Renal cortical epithelial cell (primary cell): ENCODE measurements around the gene MEF2A. TPM values are rescaled to one million over a fixed set of nuclear protein-coding genes. Genes with fewer than 3 reads are reported as not detected.
A peak's percentile ranks its signal among the peaks of the same experiment; 100 is the strongest.

Experiments used
- DNase-seq: peaks from one replicate; pipeline ENCODE4 v3.0.0-alpha.2; 2011; ENCODE audit warnings: low read depth
- total RNA-seq: library from RNA; depleted of rRNA; stranded (reverse); fragments of >200 nt; gene quantifications from 2 replicates; pipeline ENCODE4 v1.2.3, GENCODE V29; 2014

The MEF2A gene
- total RNA-seq, 1 donor from 2014 or later: 50.4 TPM

DNA sequence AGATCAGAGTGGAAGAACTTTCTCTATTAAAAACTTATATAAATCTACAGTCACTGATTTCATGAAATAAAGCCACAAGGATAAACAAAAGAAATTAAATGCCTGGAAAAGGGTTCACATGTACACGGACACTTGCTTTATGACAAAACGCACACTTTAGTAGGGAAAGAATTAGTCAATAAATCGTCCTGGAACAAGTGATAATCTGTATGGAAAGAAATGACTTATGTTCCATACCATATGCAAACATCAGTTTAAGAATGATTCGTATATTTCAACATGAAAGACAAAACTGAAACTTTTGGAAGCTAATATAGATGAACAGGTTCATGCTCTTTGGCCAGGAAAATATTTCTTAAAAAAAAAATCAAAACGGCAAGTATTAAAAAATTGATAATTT lies 40.2 kb downstream of the MEF2A start:
- no peak for DNase-seq

DNA sequence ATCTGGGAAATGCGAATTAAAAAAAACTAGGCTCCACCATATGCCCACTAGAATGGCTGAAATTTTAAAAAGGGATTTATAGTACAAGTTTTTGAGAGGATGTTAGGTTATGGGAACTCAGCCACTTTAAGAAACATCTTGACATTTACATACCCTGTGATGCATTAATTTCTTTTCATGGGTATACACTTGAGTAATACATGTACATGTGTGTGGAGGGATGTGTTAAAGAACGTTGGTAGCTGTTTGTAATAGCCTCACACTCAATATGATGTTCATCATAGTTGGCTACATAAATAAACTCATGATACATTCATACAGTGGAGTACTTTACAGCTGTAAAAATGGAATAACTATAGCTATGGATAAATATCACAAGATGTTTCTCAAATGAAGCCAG lies 40.9 kb downstream of the MEF2A start:
- DNase-seq: no peak

DNA sequence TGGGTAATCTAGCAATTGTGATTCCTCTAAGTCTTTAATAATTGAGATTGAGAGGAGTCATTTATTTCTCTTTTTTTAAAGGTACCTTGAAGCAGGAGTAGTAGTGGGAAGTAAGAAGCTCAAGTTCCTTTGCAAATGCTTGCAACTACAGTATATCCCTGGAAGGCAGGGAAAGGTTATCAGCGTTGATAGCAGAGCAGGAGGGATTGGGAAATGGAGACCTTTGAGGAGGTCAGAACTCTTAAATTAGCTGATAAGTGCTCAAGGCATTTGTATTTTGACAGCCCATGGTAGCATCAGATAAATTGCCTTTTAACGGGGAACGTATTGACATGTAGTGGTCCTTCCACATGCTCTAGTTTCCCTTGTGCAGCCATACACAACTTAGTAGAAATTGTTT lies 47.7 kb downstream of the MEF2A start:
- DNase-seq: no peak

DNA sequence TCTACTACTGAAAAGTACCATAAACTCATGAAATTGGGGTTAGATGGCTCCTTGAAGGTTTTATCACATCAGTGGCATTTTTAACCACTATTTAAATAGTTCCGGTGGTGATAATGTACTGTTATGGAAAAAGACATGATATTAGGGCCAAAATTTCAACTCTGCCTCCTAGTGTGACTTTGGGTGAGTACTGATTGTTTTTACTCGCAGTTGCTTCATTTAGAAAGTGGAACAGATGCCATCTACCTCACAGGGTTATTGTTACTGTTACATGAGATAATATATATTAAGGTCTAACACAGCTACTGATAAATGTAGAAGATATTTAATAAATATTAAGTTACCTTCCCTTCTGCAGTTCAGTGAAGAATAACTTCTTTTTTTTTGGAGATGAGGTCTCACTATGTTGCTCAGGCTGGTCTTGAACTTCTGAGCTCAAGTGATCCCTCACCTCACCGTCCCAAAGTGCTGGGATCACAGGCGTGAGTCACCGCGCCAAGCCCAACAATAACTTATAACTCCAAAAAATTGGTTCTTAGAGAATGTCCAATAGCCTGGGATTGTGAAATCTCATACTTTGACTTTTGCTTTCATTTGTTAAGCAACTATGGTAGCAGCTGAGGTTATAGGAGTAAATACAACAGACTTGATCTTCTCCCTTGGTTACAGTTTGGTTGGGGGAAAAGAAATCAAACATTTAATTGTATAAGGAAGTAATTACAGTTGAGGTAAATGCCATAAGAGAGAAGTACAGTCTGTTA lies 48.3 kb downstream of the MEF2A start:
- peak; percentile 77 for DNase-seq

DNA sequence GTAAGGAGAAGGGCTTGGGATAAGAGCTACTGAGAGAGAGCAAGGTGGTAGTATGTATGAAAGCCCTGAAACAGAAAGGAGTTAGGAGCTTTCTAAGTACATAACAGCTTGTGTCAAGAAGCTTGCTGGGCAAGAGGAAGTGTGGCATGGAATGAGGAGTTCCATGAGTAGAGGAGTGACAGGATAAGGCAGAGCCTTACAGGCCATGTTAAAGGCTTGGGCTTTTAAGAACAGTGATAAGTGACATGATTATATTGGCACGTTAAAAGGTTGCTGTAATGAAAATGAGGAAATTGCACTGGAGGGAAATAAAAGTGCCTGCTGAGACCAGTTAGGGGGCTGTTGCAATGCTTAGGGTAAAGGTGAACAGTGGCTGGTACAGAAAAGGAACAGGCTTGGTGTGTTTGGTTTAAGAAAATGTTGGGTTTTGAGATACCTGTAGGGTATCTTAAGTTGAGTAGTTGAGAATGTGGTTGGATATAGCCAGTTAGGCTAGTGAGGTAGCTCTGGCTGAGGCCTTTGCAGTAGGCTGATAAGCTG lies 49.0 kb downstream of the MEF2A start:
- DNase-seq: peak; percentile 49

DNA sequence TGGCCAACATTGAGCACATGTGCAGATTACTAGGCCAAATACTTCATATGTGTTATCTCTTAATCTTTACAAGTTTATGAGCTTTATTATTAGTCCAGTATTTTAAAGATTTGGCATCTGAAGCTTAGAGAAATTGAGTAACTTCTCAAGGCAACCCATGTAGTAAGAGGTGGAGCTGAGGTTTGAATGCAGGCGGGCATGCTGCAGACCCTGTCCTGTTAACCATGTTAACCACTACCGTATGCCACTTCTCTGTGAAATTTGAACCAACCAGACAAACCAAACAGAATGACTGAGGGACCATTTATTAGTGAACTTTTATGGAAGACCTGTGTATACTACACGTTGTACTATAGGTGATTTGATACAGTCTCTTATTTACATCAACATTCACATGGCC lies 49.7 kb downstream of the MEF2A start:
- no peak for DNase-seq

DNA sequence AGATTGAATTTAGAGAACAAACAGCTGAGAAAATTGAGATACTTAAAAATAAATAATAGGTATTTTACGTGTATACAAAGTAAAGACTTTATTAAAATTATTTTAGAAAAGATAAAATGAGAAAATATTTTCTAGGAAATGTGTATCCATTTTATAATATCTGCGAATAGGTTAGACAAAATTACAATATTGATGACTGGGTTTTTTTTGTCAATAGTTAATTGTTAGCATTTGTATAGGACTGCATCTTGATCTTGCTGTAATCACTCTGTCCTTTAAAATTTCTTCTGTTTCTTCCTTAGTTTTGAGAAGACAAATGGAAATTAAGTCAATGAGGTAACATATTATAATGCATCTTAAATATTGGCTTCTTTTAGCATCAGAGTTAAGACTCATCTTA lies 50.3 kb downstream of the MEF2A start:
- no peak for DNase-seq

DNA sequence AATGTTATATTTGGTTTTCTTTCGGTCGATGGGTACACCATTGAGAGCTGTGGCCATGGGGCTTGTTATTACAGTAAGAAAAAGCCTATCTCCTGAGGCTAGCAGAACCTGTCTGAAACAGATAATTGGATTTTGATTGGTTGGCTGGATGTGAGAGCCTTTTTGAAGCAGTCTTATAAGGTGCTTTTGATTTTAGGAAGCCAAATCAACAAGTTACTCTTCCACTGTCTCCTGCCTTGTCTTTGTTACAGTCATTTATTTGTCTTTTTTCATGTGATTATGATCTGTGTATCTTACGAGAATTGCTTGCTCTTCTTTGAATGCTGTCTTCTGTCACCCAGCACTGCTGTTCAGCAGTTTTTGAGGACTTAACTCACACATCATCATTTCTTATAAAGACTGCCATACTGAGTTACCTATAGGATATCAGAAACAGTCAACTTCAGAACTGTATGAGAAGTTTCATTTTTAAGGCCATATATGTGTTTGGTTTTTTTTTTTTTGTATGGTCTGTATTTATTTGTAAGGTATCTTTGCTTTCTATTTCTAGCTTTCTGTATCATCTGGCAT lies 51.1 kb downstream of the MEF2A start:
- DNase-seq: no peak

DNA sequence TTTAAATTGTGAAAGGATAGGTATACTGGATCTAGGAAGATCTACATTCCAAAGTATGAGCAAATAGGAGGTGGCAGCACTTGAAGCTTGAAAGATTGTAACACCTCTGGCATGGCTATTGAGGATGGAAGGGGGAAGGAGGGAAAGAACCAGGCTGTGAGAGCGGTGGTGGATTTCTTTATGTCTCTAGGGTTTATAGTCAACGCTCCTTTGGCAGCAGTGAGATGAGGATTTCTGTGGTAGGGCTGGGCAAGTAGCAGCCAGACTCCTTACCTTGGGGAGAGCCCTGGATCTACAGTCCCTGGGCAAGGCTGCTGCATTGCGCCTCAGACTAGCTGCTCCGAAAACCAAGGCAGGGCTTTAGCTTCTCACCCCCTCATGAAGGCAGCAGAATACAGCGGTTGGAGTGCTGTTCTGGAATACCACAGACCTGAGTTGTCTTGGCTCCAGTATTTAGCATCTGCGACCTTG lies 53.2 kb downstream of the MEF2A start:
- peak; percentile 63 for DNase-seq

DNA sequence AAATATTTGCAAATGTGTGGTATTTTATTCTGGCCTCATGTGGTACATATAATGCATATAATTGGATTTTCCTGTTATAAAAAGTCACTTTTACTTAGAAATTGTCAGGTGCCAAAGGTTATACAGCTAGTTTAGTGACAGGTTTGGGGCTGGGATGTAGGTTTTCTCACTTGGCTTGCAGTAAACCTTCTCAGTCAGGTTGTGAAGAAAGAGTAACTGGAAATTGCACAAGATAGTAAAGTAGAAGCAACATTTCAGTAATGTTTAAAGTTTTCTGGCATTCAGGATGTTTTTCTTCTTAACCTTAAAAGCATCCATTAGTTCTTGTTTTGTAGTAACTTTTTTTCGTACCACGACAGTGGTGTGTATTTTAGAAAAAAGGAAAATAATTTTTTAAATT lies 53.9 kb downstream of the MEF2A start:
- peak; percentile 52 for DNase-seq

DNA sequence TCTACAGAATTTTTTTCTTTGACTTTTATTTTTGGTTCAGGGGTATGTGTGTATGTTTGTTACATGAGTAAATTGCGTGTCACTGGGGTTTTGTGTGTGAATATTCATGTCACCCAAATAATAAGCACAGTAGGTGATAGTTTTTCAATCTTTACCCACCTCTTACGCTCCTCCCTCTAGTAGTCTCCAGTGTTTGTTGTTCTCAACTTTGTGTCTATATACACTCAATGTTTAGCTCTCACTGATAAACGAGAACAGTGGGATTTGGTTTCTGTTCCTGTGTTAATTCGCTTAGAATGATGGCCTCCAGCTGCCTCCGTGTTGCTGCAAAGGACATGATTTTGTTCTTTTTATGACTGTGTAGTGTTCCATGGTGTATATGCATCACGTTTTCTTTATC lies 54.4 kb downstream of the MEF2A start:
- no peak for DNase-seq

DNA sequence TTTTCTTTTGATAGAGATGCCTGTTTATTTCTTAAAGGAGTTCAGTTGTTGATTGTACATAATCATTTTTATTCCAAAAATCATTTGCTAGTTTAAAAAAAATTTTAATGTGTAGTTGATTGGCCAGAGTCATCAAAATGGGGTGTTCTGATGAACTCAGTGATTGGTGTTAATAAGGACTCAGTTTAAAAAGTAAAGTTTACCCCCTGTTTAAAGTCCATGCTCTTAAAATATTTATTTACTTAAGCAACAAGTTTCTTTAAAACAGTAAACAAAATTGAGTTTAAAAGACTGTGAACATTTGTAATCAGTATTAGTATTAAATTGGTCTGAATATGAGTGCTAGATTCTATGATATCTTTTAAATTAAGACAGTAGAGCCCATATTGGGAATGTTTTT lies 56.0 kb downstream of the MEF2A start:
- no peak for DNase-seq

DNA sequence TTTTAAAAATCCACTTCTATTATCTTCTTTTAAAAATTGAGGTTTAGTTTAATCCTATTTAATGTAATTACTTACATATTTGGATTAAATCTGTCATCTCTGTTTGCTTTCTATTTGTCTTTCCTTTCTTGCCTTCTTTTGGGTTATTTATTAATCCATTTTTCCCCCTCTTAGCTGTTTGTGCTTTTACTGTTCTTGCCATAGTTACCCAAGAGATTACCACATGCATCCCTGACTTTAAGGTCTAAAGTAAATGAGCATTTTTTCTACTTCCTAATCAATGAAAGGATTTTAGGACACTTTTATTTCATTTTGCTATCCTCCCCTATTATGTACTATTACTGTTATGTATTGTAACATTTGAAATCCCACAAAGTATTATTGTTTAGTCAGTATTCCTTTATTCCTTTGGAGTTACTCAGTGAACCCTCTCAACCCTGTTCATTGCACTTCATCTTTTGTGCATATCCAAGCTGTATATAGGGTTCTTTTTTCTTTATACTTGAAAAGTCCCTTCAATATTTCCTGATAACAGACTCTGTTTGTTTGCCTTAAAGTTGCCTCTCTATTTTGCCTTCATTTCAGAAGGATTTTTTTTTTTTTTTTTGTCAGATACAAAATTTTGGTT lies 62.7 kb downstream of the MEF2A start:
- DNase-seq: peak; percentile 81

DNA sequence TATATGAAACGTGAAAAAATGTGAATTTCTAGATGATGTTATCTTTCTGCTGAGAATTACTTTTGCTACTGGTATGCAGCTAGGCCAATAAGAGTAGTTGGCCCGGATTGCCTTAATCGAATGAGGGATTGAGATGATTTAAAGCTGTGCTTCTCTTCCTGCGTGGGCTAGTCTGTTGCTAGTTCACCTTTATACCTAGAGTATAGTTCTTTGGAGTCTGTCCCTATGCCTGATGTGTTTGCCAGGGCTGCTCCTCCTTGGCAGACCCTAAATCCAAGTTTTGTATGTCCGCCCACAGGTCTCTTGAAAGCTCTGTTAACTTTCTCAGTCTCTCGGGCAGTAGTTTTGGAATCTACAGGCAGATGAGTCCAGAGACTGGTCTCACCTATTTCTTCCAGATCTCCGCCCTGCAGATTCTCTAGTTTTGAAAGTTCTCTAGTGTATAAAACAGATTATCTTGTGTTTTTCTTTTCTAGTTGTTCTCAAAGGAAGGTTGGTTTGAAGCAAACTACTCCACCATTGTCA lies 64.9 kb downstream of the MEF2A start:
- DNase-seq: no peak

DNA sequence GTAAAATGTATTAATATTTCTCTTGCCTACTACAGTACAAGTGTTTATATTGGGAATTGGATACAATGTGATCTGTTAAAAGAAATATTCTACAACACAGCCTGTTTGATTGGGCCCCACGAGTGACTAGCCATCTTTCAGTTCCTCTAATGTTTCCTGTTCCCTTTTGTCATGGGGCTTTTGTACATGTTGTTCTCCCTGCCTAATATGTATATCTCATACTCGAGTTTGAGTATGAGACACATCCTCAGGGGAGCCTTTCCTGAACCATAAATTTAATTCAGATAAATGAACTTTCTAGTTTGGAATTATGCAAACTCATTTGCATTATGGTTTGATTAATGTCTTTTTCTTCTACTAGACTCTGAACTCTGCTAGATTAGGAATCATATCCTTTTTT lies 65.5 kb downstream of the MEF2A start:
- DNase-seq: no peak

DNA sequence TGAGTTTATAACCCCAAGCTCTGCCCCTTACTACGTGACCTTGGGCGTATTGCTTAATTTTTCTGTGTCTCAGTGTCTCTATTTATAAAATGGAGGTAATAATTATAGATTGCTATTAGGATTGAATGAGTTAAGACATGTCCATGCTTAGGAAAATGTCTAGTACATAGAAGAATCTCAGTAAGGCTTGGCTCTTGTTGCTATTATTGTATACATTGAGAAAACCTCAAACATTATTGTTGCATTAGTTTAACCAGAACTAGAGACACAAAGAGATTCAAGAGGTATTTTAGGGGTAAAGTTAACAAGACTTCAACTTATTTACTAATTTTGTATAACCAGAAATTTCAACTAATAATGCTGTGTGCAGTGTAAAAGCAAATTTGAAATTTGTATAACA lies 66.7 kb downstream of the MEF2A start:
- DNase-seq: no peak

DNA sequence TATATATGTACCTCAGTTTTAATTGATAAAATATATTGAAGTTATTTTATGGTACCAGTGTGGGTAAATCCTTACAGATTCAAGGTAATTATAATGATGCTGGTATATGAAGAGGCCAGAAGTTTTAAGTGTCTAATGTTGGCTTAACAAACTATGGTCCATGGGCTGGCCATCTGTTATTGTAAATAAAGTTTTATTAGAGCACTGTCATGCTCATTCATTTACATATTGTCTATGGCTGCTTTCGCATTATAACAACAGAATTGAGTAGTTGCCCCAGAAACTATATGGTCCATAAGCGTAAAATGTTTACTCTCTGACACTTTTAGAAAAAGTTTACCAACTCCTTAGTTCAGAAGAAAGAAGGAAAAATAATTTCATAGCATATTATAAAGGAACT lies 67.9 kb downstream of the MEF2A start:
- DNase-seq: no peak

DNA sequence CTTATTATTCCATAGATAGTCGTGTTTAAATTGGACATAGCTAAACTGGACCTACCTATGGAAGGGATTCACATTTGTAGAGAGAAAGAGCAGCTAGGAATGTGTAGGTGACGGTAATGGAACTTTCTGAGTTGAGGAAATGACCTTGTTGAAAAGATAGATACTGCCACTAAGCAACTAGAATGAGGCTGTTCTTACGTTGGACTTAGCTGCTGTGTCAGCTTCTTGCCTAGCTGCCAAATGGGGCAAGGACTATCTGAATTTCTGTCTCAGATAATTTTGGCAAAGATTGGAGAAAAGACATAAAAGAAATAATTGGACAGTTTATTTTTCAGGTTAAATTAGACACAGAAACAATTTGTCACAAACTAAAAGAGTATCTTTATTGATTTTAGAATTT lies 68.8 kb downstream of the MEF2A start:
- no peak for DNase-seq

DNA sequence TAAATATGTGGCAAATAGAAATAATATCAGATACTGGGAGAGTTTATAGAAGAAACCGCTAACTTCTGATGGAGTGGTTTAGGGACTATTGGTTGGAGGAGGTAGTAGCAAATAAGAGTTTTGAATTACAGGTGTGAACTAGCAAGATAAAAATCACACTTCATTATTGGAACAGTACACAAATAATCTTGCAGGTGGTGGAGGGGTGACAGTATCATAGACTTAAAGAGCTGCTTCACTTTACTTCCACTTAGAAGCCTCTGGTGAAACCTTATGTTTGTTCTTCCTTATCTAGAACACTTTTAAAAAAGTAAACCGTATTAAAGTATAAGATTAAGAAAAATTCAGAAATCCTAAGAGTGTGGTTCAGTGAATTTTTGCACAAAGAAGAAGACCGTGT lies 69.4 kb downstream of the MEF2A start:
- DNase-seq: no peak

DNA sequence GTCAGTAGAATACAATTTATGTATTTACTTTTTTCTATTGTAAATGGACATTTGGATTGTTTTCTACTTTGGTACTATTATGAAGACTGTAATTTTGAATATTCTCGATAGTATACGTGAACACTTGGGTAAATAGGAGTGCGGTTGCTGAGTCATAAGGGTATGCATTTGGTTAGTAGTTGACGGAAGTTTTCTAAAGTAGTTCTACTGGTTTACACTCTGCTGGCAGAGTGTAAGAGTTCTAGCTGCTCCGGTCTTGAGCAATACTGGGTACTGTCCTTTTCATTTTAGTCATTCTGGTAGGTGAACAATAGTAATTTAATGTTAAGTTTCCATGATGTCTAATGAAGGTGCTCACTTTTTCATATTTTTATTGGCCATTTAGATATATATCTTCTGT lies 70.0 kb downstream of the MEF2A start:
- DNase-seq: no peak

DNA sequence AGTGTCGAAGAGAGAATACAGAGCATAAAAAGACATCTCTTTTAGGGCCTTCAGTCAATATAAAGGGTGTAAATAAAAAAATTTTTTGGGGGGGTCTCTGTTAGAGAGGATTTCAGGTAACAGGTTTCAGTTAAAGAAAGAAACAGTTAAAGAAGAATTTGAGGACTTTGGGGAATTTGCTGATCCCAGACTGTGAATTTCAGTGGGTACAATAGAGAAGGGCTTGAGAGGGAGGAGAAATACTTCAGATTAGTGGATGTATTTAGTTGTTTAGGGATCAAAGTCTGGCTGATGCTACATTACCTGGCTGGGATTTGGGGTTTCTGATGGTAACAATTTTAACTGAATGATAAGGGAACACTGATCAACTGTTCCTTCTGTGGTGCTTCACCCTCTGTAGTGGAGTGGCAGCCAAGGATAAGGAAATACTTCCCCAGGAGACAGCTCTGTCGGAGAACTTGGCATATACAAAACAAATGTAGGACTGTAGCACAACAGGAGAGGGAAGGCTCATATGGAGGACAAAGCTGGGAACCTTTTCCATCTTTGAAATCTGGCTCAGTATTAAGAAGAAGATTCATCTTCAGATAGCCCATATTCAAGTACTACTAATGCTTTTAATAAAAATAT lies 79.2 kb downstream of the MEF2A start:
- no peak for DNase-seq

DNA sequence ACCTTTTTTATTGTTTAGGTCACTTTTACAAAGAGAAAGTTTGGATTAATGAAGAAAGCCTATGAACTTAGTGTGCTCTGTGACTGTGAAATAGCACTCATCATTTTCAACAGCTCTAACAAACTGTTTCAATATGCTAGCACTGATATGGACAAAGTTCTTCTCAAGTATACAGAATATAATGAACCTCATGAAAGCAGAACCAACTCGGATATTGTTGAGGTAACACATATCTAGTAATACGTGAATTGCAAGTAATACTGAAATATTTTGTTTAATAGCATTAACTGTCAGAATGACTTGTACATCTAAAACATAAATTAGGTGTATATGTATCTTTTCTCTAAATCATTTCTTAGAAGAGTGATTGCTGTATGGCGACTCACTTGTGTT lies 79.8 kb downstream of the MEF2A start:
- no peak for DNase-seq
